EL (cell line): Measurements from ENCODE around the gene PADI6.
"Not testable (repeated sequence)": the region's sequence is repeated elsewhere in the genome, so short reads cannot be mapped to it uniquely, and the experiment has no call there.

Source experiments
- DNase-seq: peaks from one replicate; pipeline ENCODE4 v3.0.0-alpha.2; 2016

PADI6 gene

GRCh38 chr1:17371896-17372295, at the start of gene PADI6:
TSS of gene PADI6 (plus strand) at chr1:17372196. CDS start at chr1:17372246, 50 bp downstream.
- DNase-seq, result no peak

GRCh38 chr1:17328855-17329254, 43.1 kb upstream of the PADI6 start:
- no peak for DNase-seq

- DNase-seq, result no peak
Measured at GRCh38 chr1:17329610-17330009, 42.4 kb upstream of the PADI6 start.

- no peak for DNase-seq
Measured at GRCh38 chr1:17330856-17331255, 41.1 kb upstream of the PADI6 start.

- DNase-seq, result no peak
Measured at GRCh38 chr1:17333081-17333480, 38.9 kb upstream of the PADI6 start.

DNA sequence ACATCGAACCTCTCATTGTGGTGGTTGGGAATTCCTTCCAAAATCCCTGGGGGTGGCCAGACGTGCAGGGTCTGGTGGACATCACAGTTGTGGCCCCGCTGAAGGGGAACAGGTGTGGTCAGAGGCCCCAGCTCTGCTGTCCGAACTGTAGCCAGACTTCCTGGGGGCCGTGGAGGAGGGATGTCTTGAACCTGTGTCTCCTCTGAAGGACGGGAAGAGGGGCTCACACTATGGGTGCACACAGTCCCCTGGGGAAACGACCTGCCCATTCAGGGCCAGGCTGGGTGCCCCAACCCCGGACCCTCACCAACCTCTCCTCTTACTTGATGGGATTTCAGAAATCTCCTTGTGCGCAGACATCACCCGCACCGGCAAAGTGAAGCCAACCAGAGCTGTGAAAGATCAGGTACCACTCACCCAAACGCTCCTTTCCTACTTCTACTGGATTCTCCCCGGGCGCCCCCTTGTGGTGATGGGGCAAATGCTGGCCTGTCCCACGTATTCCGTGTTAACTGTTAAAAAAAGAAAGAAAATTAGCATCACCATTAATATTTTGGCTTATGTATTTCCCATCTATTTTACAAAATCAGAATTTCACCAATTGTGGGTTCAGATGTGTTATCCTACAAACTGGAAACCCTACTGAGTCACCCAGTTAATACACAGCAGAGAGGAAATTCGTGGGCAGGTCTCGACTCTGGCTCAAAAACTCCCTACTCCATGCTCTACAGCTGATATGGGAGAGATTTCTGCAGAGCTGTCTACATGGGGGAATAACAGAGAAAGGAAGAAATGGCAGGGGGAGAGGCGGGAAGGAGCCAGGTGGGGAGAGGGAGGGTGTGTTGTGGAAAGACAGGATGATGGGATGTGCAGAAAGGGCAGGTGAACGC, 35.9 kb upstream of the PADI6 start:
- DNase-seq, result peak; percentile 67

DNA sequence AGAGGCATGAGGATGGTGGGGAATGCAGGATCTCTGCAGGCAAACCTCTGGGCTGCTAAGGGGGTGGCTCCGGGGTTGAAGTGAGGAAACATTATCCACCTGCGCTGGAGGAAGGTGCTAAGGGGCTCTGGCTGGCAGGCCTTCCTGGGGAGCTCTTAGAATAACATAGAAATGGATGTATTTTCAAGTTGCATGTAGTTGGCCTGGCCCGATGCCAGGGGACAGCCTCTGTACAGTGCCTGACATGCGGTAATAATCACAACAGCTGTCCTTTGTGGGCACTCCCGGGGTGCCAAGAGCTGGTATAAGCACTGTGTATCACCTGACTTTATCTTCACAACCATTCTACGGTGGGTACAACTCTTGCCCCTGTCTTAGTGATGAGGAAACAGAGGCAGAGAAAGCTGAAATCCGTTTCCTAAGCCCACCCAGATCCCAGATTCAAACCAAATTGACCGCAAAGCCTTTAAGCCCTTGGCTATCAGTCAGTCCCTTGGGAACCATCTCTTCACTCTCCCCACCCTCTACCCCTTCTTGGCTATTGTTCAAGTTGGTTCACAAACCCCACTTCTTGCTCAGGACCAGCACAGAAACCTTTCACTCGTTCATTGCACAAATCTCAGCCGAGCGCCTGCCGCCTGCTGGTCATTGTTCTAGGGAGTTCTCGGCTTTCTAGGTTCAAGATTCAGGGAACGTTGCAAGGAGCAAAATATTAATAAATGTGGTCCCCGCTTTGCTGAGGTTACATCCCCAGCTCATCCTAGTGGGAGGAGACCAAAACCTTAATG, 33.1 kb upstream of the PADI6 start:
- DNase-seq, result no peak

GRCh38 chr1:17339521-17339920, 32.5 kb upstream of the PADI6 start:
- no peak for DNase-seq

DNA sequence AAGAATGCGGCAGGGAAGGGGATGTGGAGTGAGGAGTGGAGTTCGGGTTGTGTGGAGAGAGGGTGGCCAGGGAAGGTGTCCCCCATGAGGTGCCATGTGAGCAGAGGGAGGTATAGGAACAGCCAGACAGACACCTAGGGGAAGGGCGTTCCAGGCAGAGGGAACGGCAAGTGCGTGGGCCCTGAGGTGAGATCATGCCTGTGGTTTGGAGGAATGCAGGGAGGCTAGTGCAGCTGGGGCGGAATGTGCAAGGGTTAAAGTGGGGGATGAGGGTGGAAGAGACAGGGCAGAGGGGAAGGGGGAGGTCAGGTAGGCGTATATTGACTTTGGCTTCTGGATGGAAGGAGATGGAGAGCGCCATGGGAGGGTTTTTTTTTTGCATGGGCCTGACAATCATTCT, 31.6 kb upstream of the PADI6 start:
- no peak for DNase-seq

GRCh38 chr1:17342014-17342441, 30.0 kb upstream of the PADI6 start:
- DNase-seq, result no peak

- not testable (repeated sequence) for DNase-seq
Measured at GRCh38 chr1:17345506-17345905, 26.5 kb upstream of the PADI6 start.

GRCh38 chr1:17346046-17346789, 25.8 kb upstream of the PADI6 start:
- no peak for DNase-seq

- peak; percentile 67 for DNase-seq
Measured at GRCh38 chr1:17347769-17348592, 24.0 kb upstream of the PADI6 start.

DNA sequence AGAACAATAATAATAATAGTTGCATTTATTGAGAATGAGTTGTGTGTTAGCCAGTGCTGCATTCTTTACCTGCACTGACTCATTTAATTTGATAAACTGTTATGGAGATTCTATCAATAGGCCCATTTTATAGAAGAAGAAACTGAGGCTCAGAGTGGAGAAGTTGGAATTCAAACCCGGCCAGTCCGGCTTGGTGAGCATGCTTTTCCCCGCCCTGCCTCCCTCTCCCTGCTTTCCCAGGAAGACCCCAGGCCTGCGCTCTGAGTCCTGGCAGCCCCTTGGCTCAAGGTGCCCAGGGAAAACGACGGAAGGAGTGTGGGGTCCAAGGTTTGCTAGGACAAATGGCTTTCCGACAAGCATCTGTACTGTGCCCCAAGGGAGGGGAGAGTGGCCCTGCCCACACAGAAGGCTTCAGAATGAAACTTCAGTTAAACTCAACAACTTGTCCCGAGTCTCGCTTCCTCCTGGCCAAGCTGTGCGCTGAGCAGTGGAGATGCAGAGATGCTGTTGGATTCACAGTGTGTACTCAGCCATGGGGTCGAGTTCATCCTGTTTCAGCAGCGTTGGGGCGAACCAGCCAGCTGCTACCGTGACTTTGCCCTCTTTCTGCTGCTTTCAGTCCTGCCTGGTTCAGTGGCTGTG, 23.3 kb upstream of the PADI6 start:
- DNase-seq, result no peak

DNA sequence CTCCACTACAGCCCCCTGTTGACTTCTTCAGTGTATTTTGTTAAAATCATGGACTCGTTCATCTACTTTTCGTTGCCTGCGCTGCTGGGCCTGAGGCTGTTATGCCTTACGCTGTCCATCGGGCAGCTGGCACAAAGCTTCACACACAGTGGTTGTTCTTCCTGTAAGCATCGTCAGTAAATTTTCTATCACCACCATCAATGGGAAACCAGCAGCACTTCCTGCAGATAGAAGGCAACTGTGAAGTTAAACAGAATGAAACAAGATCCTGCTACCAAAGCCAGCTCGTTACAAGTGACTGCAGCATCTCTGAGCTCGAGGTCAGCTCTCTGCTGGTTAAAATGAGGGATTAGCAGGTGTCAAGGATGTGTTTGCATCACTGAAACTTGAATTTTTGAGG, 21.9 kb upstream of the PADI6 start:
- DNase-seq, result no peak

- no peak for DNase-seq
Measured at GRCh38 chr1:17350928-17351446, 21.0 kb upstream of the PADI6 start.

- no peak for DNase-seq
Measured at GRCh38 chr1:17351598-17352324, 20.2 kb upstream of the PADI6 start.

- DNase-seq, result no peak
Measured at GRCh38 chr1:17352419-17352909, 19.5 kb upstream of the PADI6 start.

GRCh38 chr1:17355898-17356297, 16.1 kb upstream of the PADI6 start:
- DNase-seq, result no peak

DNA sequence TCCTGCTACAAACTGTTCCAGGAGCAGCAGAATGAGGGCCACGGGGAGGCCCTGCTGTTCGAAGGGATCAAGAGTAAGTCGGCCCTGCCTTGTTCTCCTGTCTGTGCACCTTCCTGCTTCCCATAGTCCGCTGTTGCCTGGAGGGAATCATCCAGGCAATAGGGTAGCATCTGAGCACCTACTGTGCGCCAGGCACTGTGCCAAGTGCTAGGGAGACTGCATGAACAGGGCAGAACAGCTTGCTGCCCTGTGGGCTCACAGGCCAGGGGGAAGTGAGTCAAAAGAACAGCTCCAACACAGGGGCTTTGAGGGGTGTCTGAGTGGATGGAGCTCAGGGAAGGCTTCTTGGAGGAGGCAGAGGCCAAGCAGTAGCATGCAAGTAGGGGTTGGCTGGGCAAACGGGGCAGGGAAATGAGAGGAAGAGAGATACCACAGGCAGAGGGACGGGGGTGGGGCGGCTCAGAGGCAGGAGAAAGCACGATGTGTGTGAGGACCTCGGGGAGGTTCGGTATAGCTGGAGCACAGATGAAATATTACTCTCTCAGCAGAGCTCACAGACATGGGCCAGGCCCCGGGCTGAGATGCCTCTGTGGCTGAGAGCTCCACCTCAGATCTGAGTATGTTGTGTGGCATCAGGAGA, 15.5 kb upstream of the PADI6 start:
- DNase-seq, result no peak
